H9 (cell line): Measurements from ENCODE around the gene DLG1. TPM values are rescaled to one million over a fixed set of nuclear protein-coding genes. Genes with fewer than 3 reads are reported as not detected.

Source experiments
- DNase-seq: peaks from one replicate; pipeline ENCODE4 v3.0.0-alpha.2; 2017
- H2AFZ ChIP-seq: one replicate; pipeline ENCODE4 v1.6.1; 2013; ENCODE audit warnings: mild to moderate bottlenecking, low read length, control low read depth, moderate library complexity
- H2AK5ac ChIP-seq: 2 replicates; pipeline ENCODE4 v1.6.1; 2013; ENCODE audit warnings: low read length, control low read depth, mixed read lengths; ENCODE audit not compliant: insufficient read length
- H2BK120ac ChIP-seq: one replicate; pipeline ENCODE4 v1.6.1; 2013; ENCODE audit warnings: low read depth, mild to moderate bottlenecking, low read length, control low read depth, inconsistent platforms; ENCODE audit not compliant: poor library complexity, severe bottlenecking
- H2BK12ac ChIP-seq: 2 replicates; pipeline ENCODE4 v1.6.1; 2013; ENCODE audit warnings: low read length, control low read depth, mixed read lengths, low read depth; ENCODE audit not compliant: insufficient read length
- H2BK15ac ChIP-seq: 2 replicates; pipeline ENCODE4 v1.6.1; 2013; ENCODE audit warnings: low read depth, low read length, control low read depth
- H2BK20ac ChIP-seq: one replicate; pipeline ENCODE4 v1.6.1; 2013; ENCODE audit warnings: low read depth, mild to moderate bottlenecking, low read length, control low read depth, inconsistent platforms; ENCODE audit not compliant: poor library complexity, severe bottlenecking
- H2BK5ac ChIP-seq: 2 replicates; pipeline ENCODE4 v1.6.1; 2013; ENCODE audit warnings: low read length, control low read depth, mixed read lengths; ENCODE audit not compliant: insufficient read length
- H3K14ac ChIP-seq: 2 replicates; pipeline ENCODE4 v1.6.1; 2013; ENCODE audit warnings: low read length, control low read depth; ENCODE audit not compliant: insufficient read depth
- H3K18ac ChIP-seq: 2 replicates; pipeline ENCODE4 v1.6.1; 2013; ENCODE audit warnings: low read depth, mild to moderate bottlenecking, mixed read lengths, low read length, control low read depth; ENCODE audit not compliant: insufficient read length
- H3K23ac ChIP-seq: 2 replicates; pipeline ENCODE4 v1.6.1; 2013; ENCODE audit warnings: low read length, control low read depth, mixed read lengths, low read depth; ENCODE audit not compliant: insufficient read length
- H3K23me2 ChIP-seq: 2 replicates; pipeline ENCODE4 v1.6.1; 2013; ENCODE audit warnings: low read depth, mild to moderate bottlenecking, mixed read lengths, low read length, control low read depth; ENCODE audit not compliant: insufficient read length, poor library complexity, severe bottlenecking
- H3K27ac ChIP-seq: 2 replicates; pipeline ENCODE4 v1.5.1; 2013; ENCODE audit warnings: low read length, control low read depth, mixed read lengths, low read depth; ENCODE audit not compliant: insufficient read length
- H3K27me3 ChIP-seq: 2 replicates; pipeline ENCODE4 v1.6.1; 2013; ENCODE audit warnings: low read length, control low read depth, inconsistent platforms; ENCODE audit not compliant: insufficient read depth
- H3K4ac ChIP-seq: 2 replicates; pipeline ENCODE4 v1.6.1; 2013; ENCODE audit warnings: low read depth, mild to moderate bottlenecking, control low read depth, inconsistent platforms, low read length, moderate library complexity
- H3K4me1 ChIP-seq: 2 replicates; pipeline ENCODE4 v1.6.1; 2013; ENCODE audit warnings: low read length, control low read depth, inconsistent platforms; ENCODE audit not compliant: insufficient read depth
- H3K4me2 ChIP-seq: 2 replicates; pipeline ENCODE4 v1.6.1; 2013; ENCODE audit warnings: low read length, control low read depth, mixed read lengths; ENCODE audit not compliant: insufficient read length, insufficient read depth
- H3K56ac ChIP-seq: 2 replicates; pipeline ENCODE4 v1.6.1; 2013; ENCODE audit warnings: low read depth, mild to moderate bottlenecking, mixed read lengths, low read length, control low read depth; ENCODE audit not compliant: insufficient read length
- H3K79me1 ChIP-seq: 2 replicates; pipeline ENCODE4 v1.6.1; 2013; ENCODE audit warnings: low read depth, mild to moderate bottlenecking, moderate library complexity, low read length, control low read depth, inconsistent platforms; ENCODE audit not compliant: insufficient read depth, poor library complexity, severe bottlenecking
- H3K79me2 ChIP-seq: 2 replicates; pipeline ENCODE4 v1.6.1; 2013; ENCODE audit warnings: low read length, control low read depth, inconsistent platforms; ENCODE audit not compliant: insufficient read depth
- H3K9ac ChIP-seq: 2 replicates; pipeline ENCODE4 v1.6.1; 2013; ENCODE audit warnings: low read length, control low read depth, mixed read lengths; ENCODE audit not compliant: insufficient read length; ENCODE audit errors: extremely low read depth
- H3K9me3 ChIP-seq: one replicate; pipeline ENCODE4 v1.6.1; 2013; ENCODE audit warnings: low read depth, low read length, inconsistent platforms; ENCODE audit not compliant: control insufficient read depth
- H3T11ph ChIP-seq: one replicate; pipeline ENCODE4 v1.6.1; 2013; ENCODE audit warnings: mild to moderate bottlenecking, low read length, control low read depth, inconsistent platforms
- H4K20me1 ChIP-seq: one replicate; pipeline ENCODE4 v1.6.1; 2013; ENCODE audit not compliant: control insufficient read depth, insufficient read length, insufficient read depth
- H4K5ac ChIP-seq: 2 replicates; pipeline ENCODE4 v1.6.1; 2013; ENCODE audit warnings: low read depth, mild to moderate bottlenecking, mixed read lengths, low read length, control low read depth; ENCODE audit not compliant: insufficient read length
- H4K8ac ChIP-seq: replicated peaks from 2 replicates; pipeline ENCODE4 v1.6.1; 2013; ENCODE audit warnings: low read length, control low read depth, mixed read lengths, low read depth; ENCODE audit not compliant: insufficient read length
- H4K91ac ChIP-seq: 2 replicates; pipeline ENCODE4 v1.6.1; 2013; ENCODE audit warnings: low read depth, mild to moderate bottlenecking, moderate library complexity, mixed read lengths, low read length, control low read depth; ENCODE audit not compliant: insufficient read length
- H3K27ac Mint-ChIP-seq, 3 experiments: 2 replicates in 2 of 3; 3 replicates in 1 of 3; pipeline ENCODE4 v1.8.0; 2020 to 2021; ENCODE audit warnings: mixed read lengths in 3 of 3, mild to moderate bottlenecking in 1 of 3, moderate library complexity in 1 of 3
- H3K27me3 Mint-ChIP-seq: 2 replicates; pipeline ENCODE4 v1.8.0; 2021; ENCODE audit warnings: low read depth, mild to moderate bottlenecking, moderate library complexity, mixed read lengths
- H3K36me3 Mint-ChIP-seq, 3 experiments: 2 replicates in 2 of 3; 3 replicates in 1 of 3; pipeline ENCODE4 v1.8.0; 2020 to 2021; ENCODE audit warnings: low read depth in 3 of 3, mixed read lengths in 3 of 3; ENCODE audit not compliant: insufficient read depth in 1 of 3
- H3K4me1 Mint-ChIP-seq, 2 experiments: 2 replicates each; pipeline ENCODE4 v1.8.0; 2020; ENCODE audit warnings: mixed read lengths in 2 of 2
- H3K4me3 Mint-ChIP-seq, 2 experiments: 2 replicates in 1 of 2; 3 replicates in 1 of 2; pipeline ENCODE4 v1.8.0; 2020 to 2021; ENCODE audit warnings: mild to moderate bottlenecking in 2 of 2, mixed read lengths in 2 of 2, moderate library complexity in 1 of 2
- H3K9me3 Mint-ChIP-seq, 2 experiments: 2 replicates in 1 of 2; 3 replicates in 1 of 2; pipeline ENCODE4 v1.8.0; 2020; ENCODE audit warnings: mild to moderate bottlenecking in 2 of 2, mixed read lengths in 2 of 2, moderate library complexity in 1 of 2
- WGBS: extraction: QIAGEN DNeasy Blood & Tissue Kit; methylation state at CpG from one replicate; pipeline ENCODE4 v1.1.7; 2013; ENCODE audit warnings: missing lambda C conversion rate, low lambda C conversion rate, mixed read lengths; ENCODE audit not compliant: insufficient read length; ENCODE audit errors: extremely low coverage; 5-methylcytosine and 5-hydroxymethylcytosine counted together
- total RNA-seq: library from RNA; stranded (reverse); gene quantifications from 2 replicates; pipeline ENCODE4 v1.2.1, GENCODE V29; 2021
- TF ChIP-seq, protein P1 (sequence below): fragments of 200-600 bp; sonication (generic); conservative IDR thresholded peaks from 3 replicates; pipeline ENCODE4 v1.8.0; 2021; ENCODE audit warnings: antibody characterized with exemption, mild to moderate bottlenecking

The DLG1 gene
- total RNA-seq, 1 experiment from 2014 or later: 84.1 TPM

DNA sequence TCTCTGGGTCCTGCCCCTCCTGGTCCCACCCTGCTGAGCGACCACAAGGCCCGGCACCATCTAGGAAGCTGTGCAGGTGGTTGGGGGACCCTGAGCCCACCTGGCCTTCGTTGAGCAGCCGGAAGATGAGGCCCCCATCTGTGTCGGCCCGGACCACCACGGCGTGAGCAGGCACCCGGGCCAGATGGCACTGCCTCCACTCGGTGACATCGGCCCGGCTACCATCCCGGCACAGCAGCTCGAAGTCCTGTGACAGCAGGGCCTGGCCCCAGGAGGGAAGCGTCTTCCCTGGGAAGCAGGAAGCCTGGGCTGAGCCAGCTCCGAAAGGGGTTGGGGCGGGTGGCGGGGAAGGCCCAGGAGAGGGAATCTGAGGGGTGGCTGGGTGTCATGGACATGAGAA lies 281.4 kb downstream of the DLG1 start:
- Histone ChIP-seq H2BK12ac (no peak overlapping the region), H3K14ac (no peak overlapping the region), H3K4me2 (no peak overlapping the region), H2AFZ (no peak overlapping the region), H3K18ac (no peak overlapping the region), H3K23ac (no peak overlapping the region), H2AK5ac (no peak overlapping the region), H4K8ac (no peak overlapping the region), H4K20me1 (no peaks in the 10 kb centered on the region), H3K23me2 (no peaks in the 10 kb centered on the region), H2BK120ac (no peak overlapping the region), H3K27ac (no peak overlapping the region), H3K79me2 (no peaks in the 10 kb centered on the region), H3K56ac (no peak overlapping the region), H3K4ac (no peak overlapping the region), H3K4me1 (no peaks in the 10 kb centered on the region; the same call in 1 of the 2 replicates), H4K91ac (no peak overlapping the region), H3K79me1 (no peaks in the 10 kb centered on the region), H3K9me3 (no peaks in the 10 kb centered on the region), H3T11ph (no peak overlapping the region), H3K27me3 (no peaks in the 10 kb centered on the region), H2BK15ac (no peak overlapping the region), H4K5ac (no peak overlapping the region), H3K9ac (no peak overlapping the region), H2BK5ac (no peak overlapping the region), H2BK20ac (no peak overlapping the region)
- TF ChIP-seq, protein P1, sequence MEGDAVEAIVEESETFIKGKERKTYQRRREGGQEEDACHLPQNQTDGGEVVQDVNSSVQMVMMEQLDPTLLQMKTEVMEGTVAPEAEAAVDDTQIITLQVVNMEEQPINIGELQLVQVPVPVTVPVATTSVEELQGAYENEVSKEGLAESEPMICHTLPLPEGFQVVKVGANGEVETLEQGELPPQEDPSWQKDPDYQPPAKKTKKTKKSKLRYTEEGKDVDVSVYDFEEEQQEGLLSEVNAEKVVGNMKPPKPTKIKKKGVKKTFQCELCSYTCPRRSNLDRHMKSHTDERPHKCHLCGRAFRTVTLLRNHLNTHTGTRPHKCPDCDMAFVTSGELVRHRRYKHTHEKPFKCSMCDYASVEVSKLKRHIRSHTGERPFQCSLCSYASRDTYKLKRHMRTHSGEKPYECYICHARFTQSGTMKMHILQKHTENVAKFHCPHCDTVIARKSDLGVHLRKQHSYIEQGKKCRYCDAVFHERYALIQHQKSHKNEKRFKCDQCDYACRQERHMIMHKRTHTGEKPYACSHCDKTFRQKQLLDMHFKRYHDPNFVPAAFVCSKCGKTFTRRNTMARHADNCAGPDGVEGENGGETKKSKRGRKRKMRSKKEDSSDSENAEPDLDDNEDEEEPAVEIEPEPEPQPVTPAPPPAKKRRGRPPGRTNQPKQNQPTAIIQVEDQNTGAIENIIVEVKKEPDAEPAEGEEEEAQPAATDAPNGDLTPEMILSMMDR: no peak
- peak; percentile 20 for DNase-seq
- Mint-ChIP-seq H3K27ac (no peak overlapping the region), H3K36me3 (no peaks in the 10 kb centered on the region), H3K4me3 (no peak overlapping the region), H3K9me3 (no peaks in the 10 kb centered on the region), H3K4me1 (peaks cover 12 to 13% of the 10 kb centered on the region in 2 experiments), H3K27me3 (peaks cover 9% of the 10 kb centered on the region)
- WGBS: no CpG with 5 or more reads among the region's 18 CpGs
